HG02970 (cell line): Measurements from ENCODE around the gene PLXNA4.

Experiments used
- ATAC-seq: cut with Tn5 transposase; IDR thresholded peaks from one replicate; pipeline ENCODE4 v1.9.1; 2021; ENCODE audit warnings: mild to moderate bottlenecking, moderate library complexity, moderate number of reproducible peaks; ENCODE audit not compliant: unreplicated experiment, low FRiP score

Gene PLXNA4

GRCh38 chr7:132504852-132505251, 71.4 kb downstream of the PLXNA4 start:
- no peak for ATAC-seq

- no peak for ATAC-seq
These were observed 72.2 kb downstream of the PLXNA4 start for GRCh38 chr7:132504071-132504470.

- ATAC-seq = no peak
These were observed 72.9 kb downstream of the PLXNA4 start for GRCh38 chr7:132503415-132503814.

GRCh38 chr7:132501956-132502355, 74.3 kb downstream of the PLXNA4 start:
- ATAC-seq = no peak

- ATAC-seq = no peak
These were observed 75.4 kb downstream of the PLXNA4 start for GRCh38 chr7:132500727-132501440.

- ATAC-seq = no peak
These were observed 76.8 kb downstream of the PLXNA4 start for GRCh38 chr7:132499487-132499886.

- ATAC-seq = no peak
These were observed 77.2 kb downstream of the PLXNA4 start for GRCh38 chr7:132499065-132499464.

GRCh38 chr7:132498319-132498718, 78.0 kb downstream of the PLXNA4 start:
- ATAC-seq = no peak

- no peak for ATAC-seq
These were observed 79.2 kb downstream of the PLXNA4 start for GRCh38 chr7:132497098-132497497.

GRCh38 chr7:132495936-132496335, 80.3 kb downstream of the PLXNA4 start:
- ATAC-seq = no peak

- ATAC-seq = no peak
These were observed 81.8 kb downstream of the PLXNA4 start for GRCh38 chr7:132494474-132494873.

- ATAC-seq = no peak
These were observed 83.3 kb downstream of the PLXNA4 start for GRCh38 chr7:132492823-132493445.

- ATAC-seq = no peak
These were observed 84.8 kb downstream of the PLXNA4 start for GRCh38 chr7:132491391-132491945.

- ATAC-seq = no peak
These were observed 85.8 kb downstream of the PLXNA4 start for GRCh38 chr7:132490474-132490873.

- ATAC-seq = no peak
These were observed 86.5 kb downstream of the PLXNA4 start for GRCh38 chr7:132489776-132490237.

GRCh38 chr7:132488634-132489302, 87.5 kb downstream of the PLXNA4 start:
- no peak for ATAC-seq

GRCh38 chr7:132486274-132486610, 90.0 kb downstream of the PLXNA4 start:
- ATAC-seq = no peak

GRCh38 chr7:132485600-132486273, 90.5 kb downstream of the PLXNA4 start:
- no peak for ATAC-seq

GRCh38 chr7:132485136-132485535, 91.1 kb downstream of the PLXNA4 start:
- no peak for ATAC-seq

GRCh38 chr7:132482866-132483265, 93.4 kb downstream of the PLXNA4 start:
- ATAC-seq = no peak

- ATAC-seq = no peak
These were observed 95.7 kb downstream of the PLXNA4 start for GRCh38 chr7:132480534-132480933.
